GM12801 (cell line): ENCODE results near the gene CABLES2.

Source experiments
- CTCF ChIP-seq: IDR thresholded peaks from one replicate; pipeline ENCODE4 v1.5.1; 2011; ENCODE audit warnings: control low read depth; ENCODE audit not compliant: insufficient read length; ENCODE audit errors: extremely low read depth

CABLES2 gene

GRCh38 chr20:62392077-62392418, 15.0 kb downstream of the CABLES2 start:
- no peak for TF ChIP-seq CTCF

GRCh38 chr20:62391165-62392076, 15.7 kb downstream of the CABLES2 start:
- no peak for TF ChIP-seq CTCF

GRCh38 chr20:62390317-62391164, 16.5 kb downstream of the CABLES2 start:
- no peak for TF ChIP-seq CTCF

GRCh38 chr20:62389601-62390087, 17.4 kb downstream of the CABLES2 start:
- no peak for TF ChIP-seq CTCF

- TF ChIP-seq CTCF, result no peak
Observed at GRCh38 chr20:62388839-62389600, 18.1 kb downstream of the CABLES2 start.

GRCh38 chr20:62387933-62388635, 19.0 kb downstream of the CABLES2 start:
- TF ChIP-seq CTCF, result no peak
